Activated naive CD4-positive, alpha-beta T cell (primary cell): ENCODE results near the gene GJC2.

Experiments
- DNase-seq, 4 experiments: peaks; one replicate each; lab custom pipeline; 2025; lab: John Stamatoyannopoulos, UW

Gene GJC2

DNA sequence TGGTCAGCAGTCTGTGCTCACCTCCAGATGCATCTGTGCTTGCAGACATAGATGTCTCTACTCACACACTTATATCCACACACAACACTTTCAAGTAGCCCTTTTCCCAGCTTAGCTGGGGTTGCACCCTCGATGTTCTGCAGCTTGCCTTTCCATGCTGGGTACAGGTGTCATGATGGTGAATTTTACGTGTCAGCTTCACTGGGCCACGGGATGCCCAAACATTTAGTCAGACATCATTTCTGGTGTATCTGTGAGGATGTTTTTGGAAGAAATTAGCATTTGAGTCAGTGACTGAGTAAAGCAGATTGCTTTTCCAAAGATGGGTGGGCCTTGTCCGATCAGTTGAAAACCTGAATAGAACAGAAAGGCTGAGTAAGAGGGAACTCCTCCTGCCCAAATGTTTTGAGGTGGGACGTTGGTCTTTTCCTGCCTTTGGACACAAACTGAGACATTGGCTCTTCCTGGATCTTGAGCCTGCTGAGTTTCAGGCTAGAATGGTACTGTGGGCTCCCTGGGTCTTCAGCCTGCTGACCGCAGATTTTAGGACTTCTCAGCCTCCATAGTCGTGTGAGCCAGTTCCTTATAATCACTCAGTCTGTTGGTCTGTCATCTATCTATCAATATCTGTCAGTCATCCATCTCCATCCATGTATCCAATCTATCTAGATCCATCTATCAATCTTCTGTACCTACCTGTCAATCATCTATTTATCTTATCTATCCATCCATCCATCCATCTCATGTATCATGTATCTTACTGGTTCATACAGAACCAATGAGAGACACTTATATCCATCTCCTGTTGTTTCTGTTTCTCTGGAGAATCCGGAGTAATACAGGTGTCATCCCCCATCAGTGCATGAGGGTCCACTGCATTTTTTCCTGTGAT lies 45.4 kb downstream of the GJC2 start:
- DNase-seq: no peak

- no peak for DNase-seq
Observed at GRCh38 chr1:228197555-228198147, 47.9 kb downstream of the GJC2 start.

DNA sequence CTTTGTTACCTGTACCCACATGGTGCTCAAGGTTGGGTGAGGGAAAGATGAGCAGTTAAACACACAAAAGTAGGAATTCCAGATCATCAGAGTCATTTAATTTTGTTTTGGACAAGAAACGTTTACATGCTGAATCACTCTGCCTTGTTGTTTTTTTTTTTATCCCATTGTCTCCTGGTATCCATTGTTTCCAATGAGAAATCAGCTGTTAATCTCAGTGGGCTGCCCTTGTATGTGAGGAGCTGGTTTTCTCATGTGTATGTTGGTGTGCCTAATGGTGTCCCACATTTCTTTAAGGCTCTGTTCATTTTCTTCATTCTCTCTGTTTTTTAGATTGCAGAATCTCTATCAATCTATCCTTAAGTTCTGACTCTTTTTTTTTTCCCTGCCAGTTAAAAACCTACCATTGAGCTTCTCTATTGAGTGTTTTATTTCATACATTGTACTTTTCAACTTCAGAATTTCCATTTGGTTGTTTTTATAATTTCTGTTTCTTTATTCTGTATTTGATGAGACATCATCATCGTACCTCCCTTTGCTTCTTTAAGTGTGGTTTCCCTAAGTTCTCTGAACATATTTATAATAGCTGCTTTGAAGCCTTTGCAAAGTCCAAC lies 49.4 kb downstream of the GJC2 start:
- no peak for DNase-seq

- no peak for DNase-seq
Observed at GRCh38 chr1:228204958-228205357, 55.2 kb downstream of the GJC2 start.

GRCh38 chr1:228205526-228206436 lies 56.1 kb downstream of the GJC2 start:
- no peak for DNase-seq

DNA sequence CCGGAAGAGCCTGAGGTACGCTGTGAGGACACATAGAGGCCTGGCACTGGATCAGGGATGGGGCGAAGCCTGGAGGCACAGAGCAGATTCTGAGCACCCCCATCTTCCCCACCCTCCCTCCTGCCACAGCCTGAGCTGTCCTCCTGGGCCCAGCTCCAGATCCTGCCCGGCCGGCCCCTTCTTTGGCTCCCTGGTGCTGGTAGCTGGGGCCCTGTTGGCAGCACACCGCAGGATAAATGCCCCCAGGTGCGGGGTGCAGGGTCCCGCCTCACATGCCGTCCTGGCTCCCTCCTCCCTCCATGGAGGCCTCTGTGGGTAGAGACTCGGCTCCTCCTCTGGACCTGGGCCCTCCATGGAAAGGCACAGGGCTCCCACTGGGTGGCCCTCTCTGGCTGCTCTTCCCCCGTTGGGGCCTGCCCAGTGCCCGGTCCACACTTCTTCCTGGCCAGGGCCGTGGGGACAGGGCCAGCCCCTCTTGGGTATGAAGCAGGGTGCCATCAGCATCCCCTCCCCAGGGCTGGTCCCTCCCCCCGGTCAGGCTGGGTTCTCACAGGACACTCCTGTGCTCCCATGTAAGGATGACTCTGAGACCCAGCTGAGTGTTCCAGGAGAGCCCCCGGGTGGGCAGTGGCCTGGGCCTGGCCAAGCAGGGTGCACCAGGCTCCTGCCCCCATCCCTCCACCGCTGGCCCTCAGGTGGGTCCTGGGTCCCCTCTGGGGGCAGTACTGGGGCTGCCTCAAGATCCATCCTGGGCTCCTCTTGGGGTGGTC lies 57.0 kb downstream of the GJC2 start:
- no peak for DNase-seq

GRCh38 chr1:228207381-228207810 lies 57.7 kb downstream of the GJC2 start:
- DNase-seq: no peak

DNA sequence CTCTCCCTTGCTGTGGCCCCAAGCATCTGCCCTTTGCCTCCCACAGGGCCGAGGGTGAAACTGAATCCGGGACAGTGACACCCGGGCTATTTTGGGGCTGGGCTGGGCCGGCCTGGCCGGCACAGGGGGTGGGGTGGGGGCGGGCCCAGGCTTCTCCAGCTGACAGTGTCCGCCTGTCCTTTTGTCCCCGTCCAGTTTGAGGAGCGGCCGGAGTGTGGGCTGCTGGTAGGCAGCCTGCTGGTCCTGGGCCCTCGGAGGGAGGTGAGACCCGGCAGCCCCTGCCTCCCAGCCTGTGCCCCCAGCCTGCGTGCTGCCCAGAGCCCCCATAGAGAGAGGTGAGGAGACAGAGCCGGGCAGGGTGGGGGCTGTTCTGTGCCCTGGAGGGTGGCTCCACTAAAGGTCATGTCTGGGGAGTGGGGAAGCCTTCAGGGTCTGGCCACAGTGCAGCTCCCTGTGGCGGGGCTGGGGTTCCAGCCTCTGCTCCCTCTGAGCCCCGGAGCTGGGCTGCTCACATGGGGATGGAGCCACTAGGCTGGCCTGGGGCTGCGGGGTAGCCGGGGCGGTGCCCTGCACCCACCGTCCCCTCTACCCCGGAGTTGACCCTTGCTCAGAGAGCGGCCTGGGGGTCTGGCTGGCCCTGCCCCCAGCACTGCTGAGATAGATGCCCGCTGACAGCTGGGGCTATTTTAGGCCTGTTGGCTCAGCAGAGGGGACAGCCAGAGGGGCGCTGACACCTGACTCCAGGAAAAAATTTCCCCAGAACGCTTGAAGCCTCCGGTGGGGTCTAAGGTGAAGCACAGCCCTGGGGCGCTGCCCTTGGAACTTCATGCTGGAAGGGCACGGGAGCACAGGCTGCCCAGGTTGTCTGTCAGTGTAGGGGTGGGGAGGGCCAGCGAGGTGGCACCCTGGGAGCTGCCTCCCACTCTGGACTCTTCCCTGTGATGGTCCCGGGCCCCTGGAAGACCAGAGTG lies 58.4 kb downstream of the GJC2 start, which contains the start of gene OBSCN:
Gene OBSCN, plus strand, starts transcription at position 194 of the 971 bp plus-strand sequence. CDS start 3,740 bp downstream, outside the sequence.
- no peak for DNase-seq

- no peak for DNase-seq
Observed at GRCh38 chr1:228208831-228209551, 59.3 kb downstream of the GJC2 start.
